Measurements from ENCODE around the gene ZNF93.
"Not testable (repeated sequence)": the region's sequence is repeated elsewhere in the genome, so short reads cannot be mapped to it uniquely, and the experiment has no call there.

The ZNF93 gene

DNA sequence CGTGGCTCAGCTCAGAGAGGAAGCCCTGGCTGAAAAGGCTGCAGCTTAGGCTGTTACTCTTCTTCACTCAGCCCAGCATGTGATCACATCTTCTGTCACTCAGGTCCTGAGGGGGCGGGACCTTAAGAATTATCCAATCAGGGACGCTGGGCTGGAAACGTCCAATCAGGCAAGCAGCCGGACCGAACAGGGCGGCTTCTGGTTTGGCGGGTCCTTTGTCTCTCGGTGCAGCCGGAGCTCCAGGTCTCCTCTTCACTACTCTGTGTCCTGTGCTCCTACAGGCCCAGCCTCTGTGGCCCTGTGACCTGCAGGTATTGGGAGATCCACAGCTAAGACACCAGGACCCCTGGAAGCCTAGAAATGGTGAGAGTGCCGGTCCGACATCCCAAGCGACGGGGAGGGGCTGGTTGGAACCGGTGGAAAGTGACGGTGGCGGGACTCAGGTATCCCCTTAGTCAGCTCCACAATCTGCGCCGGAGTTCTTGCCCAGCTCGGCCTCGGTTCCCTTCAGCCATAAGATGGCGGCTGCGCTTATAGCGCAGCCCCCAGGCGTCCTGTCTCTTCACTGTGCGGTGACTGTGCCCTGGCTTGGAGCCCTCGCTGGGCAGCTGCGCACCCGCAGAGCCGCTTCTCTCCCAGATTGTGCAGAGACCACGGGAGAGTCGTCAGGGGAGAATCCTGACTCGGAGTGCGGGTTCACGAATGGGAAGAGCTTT is at the start of gene ZNF93:
Gene ZNF93, plus strand, starts transcription at position 218 of the 716 bp plus-strand sequence. Its CDS starts 143 bp downstream, at position 361.
- FAIRE-seq, result peak; percentile 81
- TF ChIP-seq, protein P1, sequence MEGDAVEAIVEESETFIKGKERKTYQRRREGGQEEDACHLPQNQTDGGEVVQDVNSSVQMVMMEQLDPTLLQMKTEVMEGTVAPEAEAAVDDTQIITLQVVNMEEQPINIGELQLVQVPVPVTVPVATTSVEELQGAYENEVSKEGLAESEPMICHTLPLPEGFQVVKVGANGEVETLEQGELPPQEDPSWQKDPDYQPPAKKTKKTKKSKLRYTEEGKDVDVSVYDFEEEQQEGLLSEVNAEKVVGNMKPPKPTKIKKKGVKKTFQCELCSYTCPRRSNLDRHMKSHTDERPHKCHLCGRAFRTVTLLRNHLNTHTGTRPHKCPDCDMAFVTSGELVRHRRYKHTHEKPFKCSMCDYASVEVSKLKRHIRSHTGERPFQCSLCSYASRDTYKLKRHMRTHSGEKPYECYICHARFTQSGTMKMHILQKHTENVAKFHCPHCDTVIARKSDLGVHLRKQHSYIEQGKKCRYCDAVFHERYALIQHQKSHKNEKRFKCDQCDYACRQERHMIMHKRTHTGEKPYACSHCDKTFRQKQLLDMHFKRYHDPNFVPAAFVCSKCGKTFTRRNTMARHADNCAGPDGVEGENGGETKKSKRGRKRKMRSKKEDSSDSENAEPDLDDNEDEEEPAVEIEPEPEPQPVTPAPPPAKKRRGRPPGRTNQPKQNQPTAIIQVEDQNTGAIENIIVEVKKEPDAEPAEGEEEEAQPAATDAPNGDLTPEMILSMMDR (IDR thresholded peaks at IDR 0.05; ENCODE audit: insufficient read depth, missing control alignments), result no peak
- peak; percentile 67 for DNase-seq (ENCODE audit: insufficient read length, low spot score)

GRCh38 chr19:19851740-19852139 is 49.0 kb upstream of the ZNF93 start:
- peak; percentile 16 for FAIRE-seq
- DNase-seq (ENCODE audit: insufficient read length, low spot score), result not testable (repeated sequence)

DNA sequence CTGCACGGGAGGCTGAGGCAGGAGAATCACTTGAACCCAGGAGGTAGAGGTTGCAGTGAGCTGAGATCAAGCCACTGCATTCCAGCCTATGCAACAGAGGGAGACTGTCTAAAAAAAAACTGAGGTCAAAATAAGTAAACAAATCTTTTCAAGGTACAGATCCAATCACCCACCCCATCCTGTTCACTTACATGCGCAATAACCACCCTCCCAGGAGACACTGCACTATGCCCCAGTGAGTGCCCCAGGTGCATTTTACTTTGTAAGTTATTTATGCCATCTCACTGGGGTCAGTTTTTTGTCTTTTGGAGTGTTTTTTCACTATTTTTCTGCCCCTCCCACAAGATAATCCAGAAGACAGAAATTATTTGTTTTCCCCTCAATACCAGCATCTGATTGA is 42.0 kb upstream of the ZNF93 start:
- FAIRE-seq (no peak), DNase-seq (ENCODE audit: insufficient read length, low spot score) (no peak)
- TF ChIP-seq, protein P1 (IDR thresholded peaks at IDR 0.05; ENCODE audit: insufficient read depth, missing control alignments), result no peak

- DNase-seq (ENCODE audit: insufficient read length, low spot score) (peak; percentile 78), FAIRE-seq (peak; percentile 95)
- TF ChIP-seq, protein P1 (IDR thresholded peaks at IDR 0.05; ENCODE audit: insufficient read depth, missing control alignments), result no peak
Measured at GRCh38 chr19:19860756-19861390, 39.9 kb upstream of the ZNF93 start.

DNA sequence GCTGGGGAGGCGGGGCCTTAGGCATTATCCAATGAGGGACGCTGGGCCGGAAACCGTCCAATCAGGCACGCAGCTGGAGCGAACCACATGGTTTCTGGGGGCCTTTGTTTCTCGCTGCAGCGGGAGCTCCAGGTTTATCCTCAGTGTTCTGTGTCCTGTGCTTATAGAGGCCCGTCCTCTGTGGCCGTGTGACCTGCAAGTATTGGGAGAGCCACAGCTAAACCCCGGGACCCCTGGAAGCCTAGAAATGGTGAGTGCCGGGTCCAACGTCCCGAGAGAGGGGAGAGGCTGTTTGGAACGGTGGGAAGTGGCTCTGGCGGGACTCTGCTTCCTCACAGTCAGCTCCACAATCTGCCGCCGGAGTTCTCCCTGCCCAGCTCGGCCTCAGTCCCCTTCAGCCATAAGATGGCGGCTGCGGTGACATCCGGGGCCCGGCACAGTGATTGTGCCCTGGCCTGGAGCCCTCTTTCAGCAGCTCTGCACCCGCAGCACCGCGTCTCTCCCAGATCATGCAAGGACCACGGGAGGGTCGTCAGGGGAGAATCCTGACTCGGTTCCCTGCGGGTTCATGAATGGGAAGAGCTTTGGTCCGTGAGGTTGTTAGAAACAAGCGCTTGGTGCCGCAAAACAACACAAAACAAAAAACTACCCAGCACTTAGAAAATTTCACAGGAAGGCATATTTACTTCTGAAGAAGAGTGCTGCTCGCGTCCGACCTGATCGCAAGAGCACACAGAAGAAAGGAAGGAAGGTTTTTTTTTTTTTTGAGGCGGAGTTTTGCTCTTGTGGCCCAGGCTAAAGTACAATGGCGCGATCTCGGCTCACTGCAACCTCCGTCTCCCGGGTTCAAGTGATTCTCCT is 34.8 kb upstream of the ZNF93 start, which contains the start of gene ZNF253:
Gene ZNF253, plus strand, starts transcription at position 133 of the 861 bp plus-strand sequence. Its CDS starts 115 bp downstream, at position 248.
- DNase-seq (ENCODE audit: insufficient read length, low spot score) (peak; percentile 61), FAIRE-seq (no peak)
- TF ChIP-seq, protein P1 (IDR thresholded peaks at IDR 0.05; ENCODE audit: insufficient read depth, missing control alignments), result no peak

DNA sequence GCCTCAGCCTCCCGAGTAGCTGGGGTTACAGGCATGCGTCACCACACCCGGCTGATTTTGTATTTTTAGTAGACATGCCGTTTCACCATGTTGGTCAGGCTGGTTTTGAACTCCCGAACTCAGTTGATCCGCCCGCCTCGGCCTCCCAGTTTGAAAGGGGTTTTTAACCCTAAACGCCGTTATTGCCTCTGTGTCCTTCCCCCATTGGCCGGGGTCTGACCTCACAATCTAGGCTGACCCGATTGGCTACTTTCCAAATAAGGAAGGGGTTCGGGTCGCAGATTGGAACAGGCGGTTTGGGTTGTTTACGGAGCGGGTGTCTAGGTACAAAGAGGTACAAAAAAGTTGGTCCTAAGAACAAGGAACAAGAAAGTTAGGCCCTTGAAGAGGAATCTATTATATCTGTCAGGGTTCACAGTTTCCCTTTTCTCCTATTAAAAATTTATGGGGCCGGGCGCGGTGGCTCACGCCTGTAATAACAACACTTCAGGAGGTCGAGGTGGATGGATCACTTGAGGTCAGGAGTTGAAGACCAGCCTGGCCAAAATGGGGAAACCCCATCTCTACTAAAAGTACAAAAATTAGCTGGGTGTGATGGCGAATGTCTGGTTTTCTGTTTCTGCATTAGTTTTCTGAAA is 34.0 kb upstream of the ZNF93 start:
- DNase-seq (ENCODE audit: insufficient read length, low spot score), result no peak
- TF ChIP-seq, protein P1 (IDR thresholded peaks at IDR 0.05; ENCODE audit: insufficient read depth, missing control alignments), result no peak
- no peak for FAIRE-seq

DNA sequence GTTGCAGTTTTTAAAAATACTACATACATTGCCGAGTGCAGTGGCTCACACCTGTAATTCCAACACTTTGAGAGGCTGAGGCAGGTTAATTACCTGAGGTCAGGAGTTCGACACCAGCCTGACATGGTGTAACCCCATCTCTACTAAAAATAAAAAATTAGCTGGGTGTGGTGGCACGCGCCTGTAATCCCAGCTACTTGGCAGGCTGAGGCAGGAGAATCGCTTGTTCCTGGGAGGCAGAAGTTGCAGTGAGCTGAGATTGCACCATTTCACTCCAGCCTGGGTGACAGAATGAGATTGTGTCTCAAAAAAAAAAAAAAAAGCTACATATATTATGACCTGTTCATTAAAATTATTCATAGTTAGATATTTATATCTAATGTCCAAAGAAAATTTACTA is 30.7 kb upstream of the ZNF93 start:
- not testable (repeated sequence) for DNase-seq (ENCODE audit: insufficient read length, low spot score); FAIRE-seq

Data from D721Med (cell line).